Inflammatory macrophage treated with lipopolysaccharide for 1 hour (primary cell): ENCODE measurements around the gene C22orf42.

Source experiments
- DNase-seq, 2 donors: peaks; one replicate each; pipeline ENCODE4 v3.0.0-alpha.2; 2020 to 2022

The C22orf42 gene

GRCh38 chr22:32132783-32133182, 26.3 kb downstream of the C22orf42 start:
- no peak for DNase-seq

DNA sequence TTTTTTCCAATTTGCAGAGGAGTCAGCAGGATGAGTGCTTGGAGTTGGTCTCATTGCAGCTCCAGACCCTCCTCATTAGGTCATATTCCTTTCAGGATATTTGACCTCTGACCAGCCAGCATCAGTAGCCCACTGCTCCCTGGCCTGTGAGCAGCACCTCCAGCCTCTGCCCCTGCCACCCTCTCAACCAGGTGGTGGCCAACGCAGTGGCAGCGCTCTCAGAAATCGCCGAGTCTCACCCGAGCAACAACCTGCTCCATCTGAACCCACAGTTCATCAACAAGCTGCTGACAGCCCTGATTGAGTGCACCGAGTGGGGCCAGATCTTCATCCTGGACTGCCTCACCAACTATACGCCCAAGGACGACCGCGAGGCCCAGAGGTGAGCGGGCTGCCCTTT, 27.0 kb downstream of the C22orf42 start:
- no peak for DNase-seq

- no peak for DNase-seq
Observed at GRCh38 chr22:32130464-32130863, 28.6 kb downstream of the C22orf42 start.

DNA sequence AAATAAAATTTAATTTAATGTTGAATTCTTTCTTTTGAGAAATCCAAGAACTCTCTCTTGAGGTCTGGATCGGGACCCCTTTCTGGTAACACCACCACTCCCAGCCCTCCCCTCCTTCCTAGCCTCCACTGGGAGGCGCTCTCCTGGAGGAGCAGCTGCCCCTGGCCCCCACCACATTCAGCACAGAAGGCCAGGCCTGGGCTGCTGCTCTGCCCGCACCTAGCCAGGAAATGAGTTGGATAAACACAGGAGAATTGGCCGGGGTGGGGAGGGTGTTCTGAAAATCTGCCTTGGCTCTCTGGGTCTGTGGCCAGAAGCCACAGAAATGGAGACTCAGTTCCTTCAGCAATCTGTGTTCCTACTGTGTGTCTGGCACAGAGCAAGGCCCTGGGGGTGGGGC, 31.2 kb downstream of the C22orf42 start:
- no peak for DNase-seq

DNA sequence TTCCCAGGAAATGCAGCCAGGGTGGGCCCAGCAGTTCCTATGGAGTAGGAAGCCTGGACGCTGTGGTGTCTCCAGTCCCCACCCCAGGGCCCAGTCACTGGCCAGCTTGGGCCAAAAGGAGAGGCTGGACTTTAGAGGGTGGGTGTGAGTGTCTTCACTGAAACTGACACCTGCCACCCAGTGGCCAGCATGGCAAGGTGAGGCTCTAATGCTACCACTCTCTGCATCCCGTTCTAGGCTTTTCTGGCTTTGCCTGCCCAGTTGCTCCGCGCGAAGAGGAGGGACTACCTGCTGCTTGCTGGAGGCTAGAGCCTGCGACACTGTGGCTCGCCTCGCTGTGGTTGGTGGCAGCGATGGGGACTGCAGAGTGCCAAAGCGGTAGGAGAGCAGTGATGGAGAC, 35.4 kb downstream of the C22orf42 start:
- DNase-seq = no peak

- DNase-seq = no peak
Observed at GRCh38 chr22:32122899-32123298, 36.2 kb downstream of the C22orf42 start.

- DNase-seq = no peak
Observed at GRCh38 chr22:32120603-32121002, 38.5 kb downstream of the C22orf42 start.

GRCh38 chr22:32119568-32120235, 39.4 kb downstream of the C22orf42 start:
- DNase-seq = no peak

- no peak for DNase-seq
Observed at GRCh38 chr22:32112380-32112779, 46.7 kb downstream of the C22orf42 start.

- DNase-seq = peak in 1 of 2 donors; percentile 5
Observed at GRCh38 chr22:32106930-32107329, 52.2 kb downstream of the C22orf42 start.

GRCh38 chr22:32103658-32104315, 55.3 kb downstream of the C22orf42 start:
- DNase-seq = peak; percentile 8 to 42

DNA sequence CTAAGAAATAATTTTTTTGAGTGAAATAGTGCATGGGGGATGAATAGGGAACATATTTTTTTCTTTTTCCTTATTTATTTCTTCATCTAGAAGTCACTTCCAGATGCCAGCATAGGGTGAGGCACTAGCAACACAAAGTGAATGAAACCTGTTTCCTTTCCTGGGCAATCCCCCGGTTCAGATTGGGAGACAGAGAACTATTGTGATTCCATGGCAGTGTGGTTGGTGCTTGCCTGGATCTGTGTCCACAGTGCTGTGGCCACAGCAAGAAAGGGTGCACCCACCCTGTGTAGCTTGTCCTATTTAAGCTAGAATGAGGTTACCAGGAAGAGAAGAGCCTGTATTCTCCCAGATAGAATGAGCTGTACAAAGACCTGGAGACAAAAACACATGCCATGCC, 58.4 kb downstream of the C22orf42 start:
- no peak for DNase-seq
